MCF 10A (cell line): ENCODE data around the gene MSLN. TPM values are rescaled to one million over a fixed set of nuclear protein-coding genes. Genes with fewer than 3 reads are reported as not detected.

ENCODE experiments used
- BruUV-seq: library from RNA; stranded (reverse); fragments of 400-500 nt; replicated peaks from 2 replicates; lab custom pipeline; 2021; lab: Mats Ljungman, UMichigan
- CTCF ChIA-PET: fragments of 300-600 bp; sonication (Branson Sonifier 250); formaldehyde crosslinking; extraction: SDS; loops from one replicate; lab custom pipeline; 2021; ENCODE audit warnings: antibody characterized with exemption, inconsistent platforms; lab: Yijun Ruan, JAX
- POLR2A ChIA-PET: fragments of 300-600, 350-650 bp; sonication (Branson Sonifier 250); formaldehyde crosslinking; extraction: SDS; loops from one replicate; lab custom pipeline; 2020; ENCODE audit warnings: antibody characterized with exemption, inconsistent platforms; lab: Yijun Ruan, JAX
- DNase-seq: peaks from one replicate; pipeline ENCODE4 v3.0.0-alpha.2; 2018; ENCODE audit not compliant: unreplicated experiment
- H3K27ac Mint-ChIP-seq: one replicate; pipeline ENCODE4 v1.8.0; 2022; ENCODE audit warnings: mild to moderate bottlenecking, low read depth, mixed read lengths; ENCODE audit not compliant: unreplicated experiment
- H3K27me3 Mint-ChIP-seq: one replicate; pipeline ENCODE4 v1.8.0; 2022; ENCODE audit warnings: mixed read lengths; ENCODE audit not compliant: insufficient read depth, unreplicated experiment
- H3K36me3 Mint-ChIP-seq: one replicate; pipeline ENCODE4 v1.8.0; 2022; ENCODE audit warnings: mild to moderate bottlenecking, moderate library complexity, mixed read lengths; ENCODE audit not compliant: insufficient read depth, unreplicated experiment
- H3K4me1 Mint-ChIP-seq: one replicate; pipeline ENCODE4 v1.8.0; 2022; ENCODE audit warnings: mixed read lengths; ENCODE audit not compliant: insufficient read depth, unreplicated experiment
- H3K4me3 Mint-ChIP-seq: one replicate; pipeline ENCODE4 v1.8.0; 2022; ENCODE audit warnings: mild to moderate bottlenecking, moderate library complexity, mixed read lengths; ENCODE audit not compliant: unreplicated experiment
- H3K9me3 Mint-ChIP-seq: one replicate; pipeline ENCODE4 v1.8.0; 2022; ENCODE audit warnings: mixed read lengths; ENCODE audit not compliant: unreplicated experiment
- CTCF ChIP-seq: fragments of 200-600 bp; IDR thresholded peaks from one replicate; pipeline ENCODE4 v1.8.0; 2022; ENCODE audit warnings: antibody characterized with exemption, mild to moderate bottlenecking; ENCODE audit not compliant: unreplicated experiment
- intact Hi-C: fragments of 100-400 bp; cut with micrococcal nuclease; formaldehyde crosslinking; loops from 2 replicates; pipeline ENCODE4 v1.14.1; 2022
- total RNA-seq: library from RNA; stranded (reverse); gene quantifications from 2 replicates; pipeline ENCODE4 v1.2.3, GENCODE V29; 2022

Gene MSLN
- total RNA-seq, 1 experiment from 2014 or later: 25.2 TPM

- no peak overlapping the region for H3K27ac Mint-ChIP-seq
- intact Hi-C loops: loop anchor here (5.0 kb wide), 1 partner anchor 61 kb away; the partner anchor contains the start of genes CHTF18 and RPUSD1
- no peak for DNase-seq
- H3K4me3 Mint-ChIP-seq: peak overlapping the region; percentile 65
- no TSS peak for BruUV-seq
- ChIA-PET POLR2A (interaction anchor here (0.5 to 9.6 kb wide), 14 partner anchors 11 to 78 kb away, joined by 3 to 124 read pairs (median 4); partner anchors contain the start of genes CIAO3, METRN, MSLN and STUB1), CTCF (interaction anchor here (0.6 to 1.6 kb wide), 6 partner anchors 10 to 1704 kb away, joined by 3 to 5 read pairs (median 3); no protein-coding TSS in a partner anchor)
- no peak for TF ChIP-seq CTCF
- H3K9me3 Mint-ChIP-seq: no peaks in the 10 kb centered on the region
- H3K4me1 Mint-ChIP-seq: no peaks in the 10 kb centered on the region
- peaks cover 37% of the 10 kb centered on the region for H3K36me3 Mint-ChIP-seq
- no peaks in the 10 kb centered on the region for H3K27me3 Mint-ChIP-seq
Observed at GRCh38 chr16:726188-726437, 34.4 kb upstream of the MSLN start.

GRCh38 chr16:726438-727290, 33.9 kb upstream of the MSLN start, which contains the start of the genes CCDC78 and HAGHL:
TSS of gene CCDC78 (minus strand) at chr16:726443. CDS start at chr16:726367, 76 bp downstream.
TSS of gene HAGHL (plus strand) at chr16:727106. CDS start at chr16:727510, 404 bp downstream.
- no peaks in the 10 kb centered on the region for H3K27me3 Mint-ChIP-seq
- H3K9me3 Mint-ChIP-seq: no peaks in the 10 kb centered on the region
- peak within 1 kb of the TSS; percentile 65 for H3K4me3 Mint-ChIP-seq
- intact Hi-C loops: loop anchor here (5.0 kb wide), 1 partner anchor 61 kb away; the partner anchor contains the start of genes CHTF18 and RPUSD1
- no TSS peak for BruUV-seq
- no peak for TF ChIP-seq CTCF
- no peak within 1 kb of the TSS for H3K27ac Mint-ChIP-seq
- H3K4me1 Mint-ChIP-seq: no peaks in the 10 kb centered on the region
- peaks cover 38% of the 10 kb centered on the region for H3K36me3 Mint-ChIP-seq
- DNase-seq: peak; percentile 39
- POLR2A ChIA-PET: interaction anchor here (0.6 to 9.6 kb wide), 16 partner anchors 7 to 328 kb away, joined by 3 to 124 read pairs (median 6); partner anchors contain the start of genes CIAO3, METRN, MSLN and STUB1
- CTCF ChIA-PET: interaction anchor here (0.6 to 1.6 kb wide), 7 partner anchors 11 to 1703 kb away, joined by 3 to 5 read pairs (median 3); no protein-coding TSS in a partner anchor

- Mint-ChIP-seq H3K4me1 (no peaks in the 10 kb centered on the region), H3K4me3 (peak overlapping the region; percentile 65), H3K27ac (no peak overlapping the region), H3K9me3 (no peaks in the 10 kb centered on the region), H3K36me3 (peaks cover 43% of the 10 kb centered on the region), H3K27me3 (no peaks in the 10 kb centered on the region)
- TSS peak; percentile 15 for BruUV-seq
- POLR2A ChIA-PET: interaction anchor here (0.7 to 9.6 kb wide), 15 partner anchors 8 to 327 kb away, joined by 3 to 124 read pairs (median 7); partner anchors contain the start of genes CIAO3, METRN, MSLN and RPUSD1
- intact Hi-C loops: loop anchor here (5.0 kb wide), 1 partner anchor 60 kb away; the partner anchor contains the start of genes CHTF18 and RPUSD1
- no peak for DNase-seq
- CTCF ChIA-PET: interaction anchor here (0.6 to 1.1 kb wide), 4 partner anchors 15 to 135 kb away, joined by 3 to 5 read pairs (median 4); no protein-coding TSS in a partner anchor
- TF ChIP-seq CTCF: no peak
Observed at GRCh38 chr16:727291-727977, 33.1 kb upstream of the MSLN start.
